DND-41 (cell line): ENCODE results near the gene RAB41.

Source experiments
- ATAC-seq: fragments of 200-7000 bp; cut with Tn5 transposase; 3 replicates; pipeline ENCODE4 v1.9.1; 2021; ENCODE audit warnings: low read depth; ENCODE audit not compliant: insufficient read depth
- DNase-seq: peaks from one replicate; pipeline ENCODE4 v3.0.0-alpha.2; 2020
- H2AFZ ChIP-seq: 2 replicates; pipeline ENCODE4 v1.6.0; 2012; ENCODE audit warnings: low read depth, low read length
- H3K27ac ChIP-seq: 2 replicates; pipeline ENCODE4 v1.5.1; 2012; ENCODE audit warnings: low read length, inconsistent platforms
- H3K27me3 ChIP-seq: fragments of 200-600 bp; sonication (generic); 2 replicates; pipeline ENCODE4 v1.6.0; 2012; ENCODE audit warnings: low read length, mild to moderate bottlenecking, inconsistent platforms; ENCODE audit not compliant: insufficient read depth, poor library complexity
- H3K36me3 ChIP-seq: 2 replicates; pipeline ENCODE4 v1.5.1; 2012; ENCODE audit warnings: low read length, inconsistent platforms; ENCODE audit not compliant: insufficient read depth
- H3K4me1 ChIP-seq: 2 replicates; pipeline ENCODE4 v1.5.1; 2012; ENCODE audit warnings: mild to moderate bottlenecking, low read length; ENCODE audit not compliant: insufficient read depth
- H3K4me2 ChIP-seq: 2 replicates; pipeline ENCODE4 v1.6.0; 2012; ENCODE audit warnings: mild to moderate bottlenecking, moderate library complexity, low read length, inconsistent platforms; ENCODE audit not compliant: insufficient read depth
- H3K4me3 ChIP-seq, 2 experiments: fragments of 200-600 bp in 1 of 2; shearing (Covaris generic) in 1 of 2; 2 replicates each; pipeline ENCODE4 v1.5.1; 2012 to 2016; ENCODE audit warnings: inconsistent platforms in 2 of 2, low read length in 2 of 2, mild to moderate bottlenecking in 2 of 2, low read depth in 1 of 2, moderate library complexity in 1 of 2
- H3K79me2 ChIP-seq: 2 replicates; pipeline ENCODE4 v1.6.0; 2012; ENCODE audit warnings: low read length, inconsistent platforms; ENCODE audit not compliant: insufficient read depth
- H3K9ac ChIP-seq: 2 replicates; pipeline ENCODE4 v1.6.0; 2012; ENCODE audit warnings: low read depth, mild to moderate bottlenecking, inconsistent platforms, low read length, moderate library complexity
- H3K9me3 ChIP-seq: 2 replicates; pipeline ENCODE4 v1.5.1; 2012; ENCODE audit warnings: low read length, moderate library complexity, mild to moderate bottlenecking, inconsistent platforms; ENCODE audit not compliant: insufficient read depth, severe bottlenecking
- H4K20me1 ChIP-seq: 2 replicates; pipeline ENCODE4 v1.6.0; 2012; ENCODE audit warnings: low read length; ENCODE audit not compliant: insufficient read depth
- EZH2 ChIP-seq: IDR thresholded peaks from 3 replicates; pipeline ENCODE4 v1.6.1; 2012; ENCODE audit warnings: borderline replicate concordance, low read depth, mild to moderate bottlenecking, moderate library complexity, low read length, inconsistent platforms; ENCODE audit not compliant: severe bottlenecking
- TF ChIP-seq, protein P1 (sequence below): IDR thresholded peaks from 2 replicates; pipeline ENCODE4 v1.5.1; 2012; ENCODE audit warnings: borderline replicate concordance, low read length, moderate library complexity, mild to moderate bottlenecking; ENCODE audit not compliant: poor library complexity, severe bottlenecking; ENCODE audit errors: extremely low read depth

Gene RAB41

DNA sequence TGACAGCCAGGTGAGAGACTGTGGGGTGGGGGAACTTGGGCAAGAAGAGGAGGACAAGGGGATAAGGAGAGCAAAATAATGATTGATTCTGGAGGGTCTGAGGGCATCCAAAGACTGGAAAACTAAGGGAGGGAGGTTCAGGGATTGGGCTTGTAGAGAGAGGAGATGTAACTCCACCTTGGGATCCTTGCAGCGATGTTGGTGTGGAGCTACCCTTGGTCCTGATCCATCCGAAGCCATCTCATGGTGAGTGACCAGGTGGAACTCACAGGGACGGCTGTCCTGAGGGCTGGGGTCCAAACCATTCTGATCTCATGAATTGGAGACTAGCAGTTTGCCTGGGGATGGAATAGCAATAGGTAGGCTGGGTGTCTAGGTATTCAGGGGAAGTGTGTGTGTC, 1.4 kb upstream of the RAB41 start:
- Histone ChIP-seq H3K9me3 (no peaks in the 10 kb centered on the region), H4K20me1 (no peaks in the 10 kb centered on the region), H3K4me1 (no peaks in the 10 kb centered on the region), H3K27ac (no peak overlapping the region), H3K27me3 (no peaks in the 10 kb centered on the region), H3K4me3 (no peak overlapping the region), H3K4me2 (no peak overlapping the region), H3K9ac (no peak overlapping the region), H3K36me3 (no peaks in the 10 kb centered on the region), H3K79me2 (no peaks in the 10 kb centered on the region), H2AFZ (no peak overlapping the region)
- ATAC-seq (no peak), DNase-seq (no peak)
- no peak for TF ChIP-seq EZH2
- TF ChIP-seq, protein P1, sequence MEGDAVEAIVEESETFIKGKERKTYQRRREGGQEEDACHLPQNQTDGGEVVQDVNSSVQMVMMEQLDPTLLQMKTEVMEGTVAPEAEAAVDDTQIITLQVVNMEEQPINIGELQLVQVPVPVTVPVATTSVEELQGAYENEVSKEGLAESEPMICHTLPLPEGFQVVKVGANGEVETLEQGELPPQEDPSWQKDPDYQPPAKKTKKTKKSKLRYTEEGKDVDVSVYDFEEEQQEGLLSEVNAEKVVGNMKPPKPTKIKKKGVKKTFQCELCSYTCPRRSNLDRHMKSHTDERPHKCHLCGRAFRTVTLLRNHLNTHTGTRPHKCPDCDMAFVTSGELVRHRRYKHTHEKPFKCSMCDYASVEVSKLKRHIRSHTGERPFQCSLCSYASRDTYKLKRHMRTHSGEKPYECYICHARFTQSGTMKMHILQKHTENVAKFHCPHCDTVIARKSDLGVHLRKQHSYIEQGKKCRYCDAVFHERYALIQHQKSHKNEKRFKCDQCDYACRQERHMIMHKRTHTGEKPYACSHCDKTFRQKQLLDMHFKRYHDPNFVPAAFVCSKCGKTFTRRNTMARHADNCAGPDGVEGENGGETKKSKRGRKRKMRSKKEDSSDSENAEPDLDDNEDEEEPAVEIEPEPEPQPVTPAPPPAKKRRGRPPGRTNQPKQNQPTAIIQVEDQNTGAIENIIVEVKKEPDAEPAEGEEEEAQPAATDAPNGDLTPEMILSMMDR, result no peak

DNA sequence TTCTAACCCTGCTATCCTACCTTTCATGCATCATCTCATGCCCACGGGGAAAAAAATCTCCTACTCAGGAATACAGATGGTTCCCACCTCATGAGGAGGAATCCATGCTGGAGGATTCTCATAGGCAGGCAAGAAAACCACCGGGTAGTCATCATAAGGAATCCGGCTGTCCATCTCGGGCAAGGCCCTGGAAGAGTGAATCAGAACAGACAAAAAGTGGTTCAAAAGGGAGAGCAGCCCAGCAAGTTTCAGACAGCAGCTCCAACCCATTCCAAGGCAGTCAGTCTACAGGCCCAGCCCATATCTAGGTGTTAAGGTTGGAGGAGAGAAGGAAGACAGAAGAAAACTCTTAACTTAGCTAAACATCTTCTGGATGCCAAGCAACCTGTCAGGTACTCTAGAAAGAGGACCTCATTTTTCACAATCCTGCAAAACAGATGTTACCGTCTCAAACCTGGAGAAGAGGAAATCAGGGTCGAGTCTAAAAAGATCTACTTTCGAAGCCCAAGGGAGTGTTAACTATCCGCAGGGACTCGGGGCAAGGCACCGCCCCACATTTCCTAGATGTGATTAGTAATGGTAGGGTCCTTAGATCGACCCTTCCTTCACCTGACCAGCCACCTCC, 7.3 kb downstream of the RAB41 start:
- DNase-seq (no peak), ATAC-seq (no peak)
- H3K4me3 ChIP-seq, result peak overlapping the region; percentile 75 to 98; a peak in 3 of 4 replicates
- peaks cover 51% of the 10 kb centered on the region for H3K79me2 ChIP-seq
- TF ChIP-seq, protein P1, result no peak
- TF ChIP-seq EZH2, result no peak
- peak overlapping the region; percentile 91 for H3K27ac ChIP-seq
- H4K20me1 ChIP-seq, result no peaks in the 10 kb centered on the region
- peaks cover 36% of the 10 kb centered on the region for H3K4me1 ChIP-seq
- H3K9me3 ChIP-seq, result no peaks in the 10 kb centered on the region
- H2AFZ ChIP-seq, result peak overlapping the region; percentile 95
- peak overlapping the region; percentile 78 for H3K9ac ChIP-seq
- peak overlapping the region; percentile 93 for H3K4me2 ChIP-seq
- H3K27me3 ChIP-seq, result no peaks in the 10 kb centered on the region
- H3K36me3 ChIP-seq, result peaks cover 32% of the 10 kb centered on the region

DNA sequence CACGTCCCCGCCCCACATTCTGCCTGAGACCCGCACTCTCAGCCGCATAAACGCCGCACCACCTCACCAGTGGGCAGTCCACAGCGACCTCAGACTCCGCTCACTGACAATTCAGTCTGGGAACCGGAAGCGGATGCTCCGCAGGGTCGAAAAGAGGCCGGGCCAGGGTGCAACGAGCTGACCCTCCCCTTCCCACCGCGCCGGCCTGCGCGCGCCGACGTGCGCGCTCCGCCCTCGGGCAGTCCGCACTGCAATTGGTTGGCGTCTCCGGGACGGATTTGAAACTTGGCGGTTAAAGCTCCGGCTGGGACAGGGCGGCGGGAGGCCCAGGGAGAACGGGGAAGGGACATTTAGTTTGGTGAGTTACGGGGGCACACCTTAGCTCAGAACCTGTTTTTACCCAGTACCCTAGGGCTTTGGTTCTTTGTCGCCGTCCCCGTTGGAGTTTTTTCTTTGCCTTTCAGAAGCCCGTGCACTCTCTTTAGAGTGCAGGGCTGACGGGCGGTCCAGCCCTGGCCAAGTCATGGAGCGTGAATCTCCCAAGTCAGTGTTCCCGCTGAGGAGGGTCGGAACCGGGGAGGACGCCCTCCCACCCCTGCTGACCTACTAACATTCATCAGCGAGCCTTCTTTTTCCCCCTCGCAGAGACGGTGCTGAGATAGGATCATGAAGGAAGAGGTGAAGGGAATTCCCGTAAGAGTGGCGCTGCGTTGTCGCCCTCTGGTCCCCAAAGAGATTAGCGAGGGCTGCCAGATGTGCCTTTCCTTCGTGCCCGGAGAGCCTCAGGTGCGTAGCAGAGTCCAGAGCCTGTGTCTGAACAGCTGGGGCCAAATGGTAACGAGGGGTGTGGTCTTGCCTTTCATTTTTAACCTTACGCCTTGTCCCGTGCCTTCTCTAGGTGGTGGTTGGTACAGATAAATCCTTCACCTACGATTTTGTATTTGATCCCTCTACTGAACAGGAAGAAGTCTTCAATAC, 8.1 kb downstream of the RAB41 start, which contains the start of the genes KIF4A and PDZD11:
Gene KIF4A (plus strand): TSS at position 312 of the 978 bp plus-strand sequence. CDS start 355 bp downstream, at position 667.
Gene PDZD11 (minus strand): TSS at position 135 of the 978 bp plus-strand sequence. CDS start 586 bp downstream, outside the sequence.
- H3K79me2 ChIP-seq, result peaks cover 57% of the 10 kb centered on the region

More for the DNA sequence above, 8.1 kb downstream of the RAB41 start, which contains the start of the genes KIF4A and PDZD11:
- H3K27me3 ChIP-seq, result no peaks in the 10 kb centered on the region
- H3K4me2 ChIP-seq, result peak within 1 kb of the TSS; percentile 93
- peak within 1 kb of the TSS; percentile 75 to 98 for H3K4me3 ChIP-seq
- H3K9ac ChIP-seq, result peak within 1 kb of the TSS; percentile 78
- H4K20me1 ChIP-seq, result no peaks in the 10 kb centered on the region
- H3K9me3 ChIP-seq, result no peaks in the 10 kb centered on the region
- TF ChIP-seq, protein P1, result no peak
- TF ChIP-seq EZH2, result no peak
- ATAC-seq (peak; percentile 98), DNase-seq (peak; percentile 86)
- H3K36me3 ChIP-seq, result peaks cover 39% of the 10 kb centered on the region
- H3K27ac ChIP-seq, result peak within 1 kb of the TSS; percentile 91
- H3K4me1 ChIP-seq, result peaks cover 36% of the 10 kb centered on the region
- H2AFZ ChIP-seq, result peak within 1 kb of the TSS; percentile 95
